Activated T-helper 1 cell treated with anti-CD3 and anti-CD28 coated beads, Interleukin-12 subunit alpha, Interleukin-12 subunit beta, Interleukin-2, Interleukin-4 antibody, amounts not matched to agents 30 ng/mL and 10 ng/mL and 1 ng/mL, durations not matched to agents 14 hours and 24 hours and 36 hours (primary cell): ENCODE results near the gene NANOS2. TPM values are rescaled to one million over a fixed set of nuclear protein-coding genes. Genes with fewer than 3 reads are reported as not detected.

Source experiments
- DNase-seq: peaks from one replicate; pipeline ENCODE4 v3.0.0; 2021; ENCODE audit warnings: low spot score
- H3K27ac Mint-ChIP-seq: one replicate; pipeline ENCODE4 v1.8.0; 2021; ENCODE audit warnings: mild to moderate bottlenecking, mixed read lengths
- H3K27me3 Mint-ChIP-seq: one replicate; pipeline ENCODE4 v1.8.0; 2022; ENCODE audit warnings: mild to moderate bottlenecking, moderate library complexity, mixed read lengths; ENCODE audit not compliant: insufficient read depth
- H3K36me3 Mint-ChIP-seq: one replicate; pipeline ENCODE4 v1.8.0; 2021; ENCODE audit warnings: low read depth, mixed read lengths
- H3K4me1 Mint-ChIP-seq: one replicate; pipeline ENCODE4 v1.8.0; 2021; ENCODE audit warnings: low read depth, mixed read lengths
- H3K4me3 Mint-ChIP-seq: one replicate; pipeline ENCODE4 v1.8.0; 2021; ENCODE audit warnings: mild to moderate bottlenecking, moderate library complexity, mixed read lengths
- H3K9me3 Mint-ChIP-seq: one replicate; pipeline ENCODE4 v1.8.0; 2021; ENCODE audit warnings: mixed read lengths
- intact Hi-C: fragments of 100-400 bp; cut with micrococcal nuclease; formaldehyde crosslinking; loops from one replicate; pipeline ENCODE4 v1.15.1; 2024
- total RNA-seq: library from RNA; stranded (reverse); gene quantifications from 2 replicates; pipeline ENCODE4 v1.2.3, GENCODE V29; 2022

The NANOS2 gene
- total RNA-seq, 1 donor from 2014 or later, result not detected

- intact Hi-C loops, result no loop called here
- peaks cover 11% of the 10 kb centered on the region for H3K9me3 Mint-ChIP-seq
- no peaks in the 10 kb centered on the region for H3K4me1 Mint-ChIP-seq
- H3K36me3 Mint-ChIP-seq, result peaks cover 1% of the 10 kb centered on the region
- no peak for DNase-seq
- no peak overlapping the region for H3K27ac Mint-ChIP-seq
- H3K4me3 Mint-ChIP-seq, result no peak overlapping the region
- H3K27me3 Mint-ChIP-seq, result peaks cover 25% of the 10 kb centered on the region
Observed at GRCh38 chr19:45940515-45940805, 25.9 kb upstream of the NANOS2 start.

- Mint-ChIP-seq H3K4me1 (no peaks in the 10 kb centered on the region), H3K9me3 (peaks cover 11% of the 10 kb centered on the region), H3K27ac (no peak overlapping the region), H3K27me3 (peaks cover 25% of the 10 kb centered on the region), H3K4me3 (no peak overlapping the region), H3K36me3 (peaks cover 1% of the 10 kb centered on the region)
- no peak for DNase-seq
- intact Hi-C loops, result no loop called here
Observed at GRCh38 chr19:45939792-45940514, 25.4 kb upstream of the NANOS2 start.

- Mint-ChIP-seq H3K4me3 (no peak overlapping the region), H3K27ac (no peak overlapping the region), H3K4me1 (no peaks in the 10 kb centered on the region), H3K27me3 (peaks cover 25% of the 10 kb centered on the region), H3K9me3 (peaks cover 11% of the 10 kb centered on the region), H3K36me3 (peaks cover 1% of the 10 kb centered on the region)
- intact Hi-C loops, result no loop called here
- DNase-seq, result no peak
Observed at GRCh38 chr19:45938733-45939319, 24.2 kb upstream of the NANOS2 start.

GRCh38 chr19:45935267-45935666 lies 20.7 kb upstream of the NANOS2 start:
- H3K36me3 Mint-ChIP-seq, result peaks cover 1% of the 10 kb centered on the region
- H3K4me1 Mint-ChIP-seq, result no peaks in the 10 kb centered on the region
- no peak overlapping the region for H3K27ac Mint-ChIP-seq
- peaks cover 19% of the 10 kb centered on the region for H3K27me3 Mint-ChIP-seq
- no peak for DNase-seq
- intact Hi-C loops, result no loop called here
- no peak overlapping the region for H3K4me3 Mint-ChIP-seq
- peaks cover 11% of the 10 kb centered on the region for H3K9me3 Mint-ChIP-seq

- no peak overlapping the region for H3K4me3 Mint-ChIP-seq
- H3K4me1 Mint-ChIP-seq, result no peaks in the 10 kb centered on the region
- no peak overlapping the region for H3K27ac Mint-ChIP-seq
Observed at GRCh38 chr19:45934551-45935230, 20.1 kb upstream of the NANOS2 start.

GRCh38 chr19:45933759-45934158 lies 19.2 kb upstream of the NANOS2 start:
- Mint-ChIP-seq H3K4me1 (no peaks in the 10 kb centered on the region), H3K27ac (no peak overlapping the region), H3K9me3 (peaks cover 7% of the 10 kb centered on the region), H3K4me3 (no peak overlapping the region), H3K36me3 (peaks cover 1% of the 10 kb centered on the region), H3K27me3 (peaks cover 17% of the 10 kb centered on the region)
- intact Hi-C loops, result no loop called here
- no peak for DNase-seq

More at GRCh38 chr19:45934551-45935230, 20.1 kb upstream of the NANOS2 start:
- Mint-ChIP-seq H3K9me3 (peaks cover 11% of the 10 kb centered on the region), H3K27me3 (peaks cover 22% of the 10 kb centered on the region), H3K36me3 (peaks cover 1% of the 10 kb centered on the region)
- intact Hi-C loops, result no loop called here
- DNase-seq, result no peak

- Mint-ChIP-seq H3K9me3 (no peaks in the 10 kb centered on the region), H3K27me3 (peaks cover 15% of the 10 kb centered on the region), H3K27ac (no peak overlapping the region), H3K36me3 (no peaks in the 10 kb centered on the region), H3K4me3 (no peak overlapping the region), H3K4me1 (peaks cover 15% of the 10 kb centered on the region)
- intact Hi-C loops, result no loop called here
- DNase-seq, result no peak
Observed at GRCh38 chr19:45931055-45931454, 16.5 kb upstream of the NANOS2 start.

- intact Hi-C loops, result loop anchor here (5.0 kb wide), 1 partner anchor 88 kb away; no protein-coding TSS in a partner anchor
Observed at GRCh38 chr19:45929247-45929646, 14.7 kb upstream of the NANOS2 start.

GRCh38 chr19:45927565-45928261 lies 13.1 kb upstream of the NANOS2 start:
- Mint-ChIP-seq H3K4me1 (peaks cover 19% of the 10 kb centered on the region), H3K4me3 (peak overlapping the region; percentile 78), H3K27ac (no peak overlapping the region), H3K36me3 (no peaks in the 10 kb centered on the region), H3K9me3 (no peaks in the 10 kb centered on the region), H3K27me3 (peaks cover 15% of the 10 kb centered on the region)
- intact Hi-C loops, result loop anchor here (1.0 to 5.0 kb wide), 5 partner anchors 25 to 90 kb away; partner anchors contain the start of genes CCDC61, IRF2BP1, MYPOP and SYMPK
- peak; percentile 86 for DNase-seq

More at GRCh38 chr19:45929247-45929646, 14.7 kb upstream of the NANOS2 start:
- DNase-seq, result no peak
- Mint-ChIP-seq H3K27me3 (peaks cover 15% of the 10 kb centered on the region), H3K4me1 (peaks cover 19% of the 10 kb centered on the region), H3K27ac (no peak overlapping the region), H3K9me3 (no peaks in the 10 kb centered on the region), H3K4me3 (no peak overlapping the region), H3K36me3 (no peaks in the 10 kb centered on the region)

GRCh38 chr19:45924891-45925447 lies 10.4 kb upstream of the NANOS2 start:
- intact Hi-C loops, result loop anchor here (5.0 kb wide), 1 partner anchor 92 kb away; no protein-coding TSS in a partner anchor
- DNase-seq, result no peak
- no peaks in the 10 kb centered on the region for H3K36me3 Mint-ChIP-seq
- H3K4me3 Mint-ChIP-seq, result no peak overlapping the region
- H3K27me3 Mint-ChIP-seq, result peaks cover 10% of the 10 kb centered on the region
- no peaks in the 10 kb centered on the region for H3K9me3 Mint-ChIP-seq
- peaks cover 27% of the 10 kb centered on the region for H3K4me1 Mint-ChIP-seq
- H3K27ac Mint-ChIP-seq, result no peak overlapping the region

GRCh38 chr19:45922281-45922680 lies 7.7 kb upstream of the NANOS2 start:
- DNase-seq, result no peak
- Mint-ChIP-seq H3K4me3 (no peak overlapping the region), H3K27me3 (peaks cover 10% of the 10 kb centered on the region), H3K27ac (no peak overlapping the region), H3K4me1 (peaks cover 40% of the 10 kb centered on the region), H3K9me3 (no peaks in the 10 kb centered on the region), H3K36me3 (no peaks in the 10 kb centered on the region)
- intact Hi-C loops, result no loop called here

GRCh38 chr19:45920458-45920857 lies 5.9 kb upstream of the NANOS2 start:
- intact Hi-C loops, result no loop called here
- Mint-ChIP-seq H3K36me3 (no peaks in the 10 kb centered on the region), H3K27me3 (peaks cover 9% of the 10 kb centered on the region)

More at GRCh38 chr19:45920458-45920857, 5.9 kb upstream of the NANOS2 start:
- Mint-ChIP-seq H3K4me1 (peaks cover 38% of the 10 kb centered on the region), H3K9me3 (no peaks in the 10 kb centered on the region), H3K4me3 (peak overlapping the region; percentile 5), H3K27ac (no peak overlapping the region)
- no peak for DNase-seq
